Measurements from ENCODE around the gene SFT2D2. TPM values are rescaled to one million over a fixed set of nuclear protein-coding genes. Genes with fewer than 3 reads are reported as not detected.

SFT2D2 gene
- total RNA-seq, 3 donors from 2014 or later (not counting 1 experiment from before 2014, with no cell fraction given), result 91.8 to 118 (median 116) TPM

- Histone ChIP-seq H3K27me3 (ENCODE audit: control insufficient read depth, insufficient read depth, low read length) (no peaks in the 10 kb centered on the region), H3K4me1 (ENCODE audit: control insufficient read depth, insufficient read depth, low read length) (peaks cover 6% of the 10 kb centered on the region), H3K9me3 (ENCODE audit: control insufficient read depth, insufficient read depth, low read length) (no peaks in the 10 kb centered on the region), H3K4me3 (ENCODE audit: low read length) (no peak overlapping the region), H3K27ac (ENCODE audit: low read length) (no peak overlapping the region), H3K36me3 (ENCODE audit: control insufficient read depth, insufficient read depth, low read length) (no peaks in the 10 kb centered on the region)
- TF ChIP-seq, protein P1, sequence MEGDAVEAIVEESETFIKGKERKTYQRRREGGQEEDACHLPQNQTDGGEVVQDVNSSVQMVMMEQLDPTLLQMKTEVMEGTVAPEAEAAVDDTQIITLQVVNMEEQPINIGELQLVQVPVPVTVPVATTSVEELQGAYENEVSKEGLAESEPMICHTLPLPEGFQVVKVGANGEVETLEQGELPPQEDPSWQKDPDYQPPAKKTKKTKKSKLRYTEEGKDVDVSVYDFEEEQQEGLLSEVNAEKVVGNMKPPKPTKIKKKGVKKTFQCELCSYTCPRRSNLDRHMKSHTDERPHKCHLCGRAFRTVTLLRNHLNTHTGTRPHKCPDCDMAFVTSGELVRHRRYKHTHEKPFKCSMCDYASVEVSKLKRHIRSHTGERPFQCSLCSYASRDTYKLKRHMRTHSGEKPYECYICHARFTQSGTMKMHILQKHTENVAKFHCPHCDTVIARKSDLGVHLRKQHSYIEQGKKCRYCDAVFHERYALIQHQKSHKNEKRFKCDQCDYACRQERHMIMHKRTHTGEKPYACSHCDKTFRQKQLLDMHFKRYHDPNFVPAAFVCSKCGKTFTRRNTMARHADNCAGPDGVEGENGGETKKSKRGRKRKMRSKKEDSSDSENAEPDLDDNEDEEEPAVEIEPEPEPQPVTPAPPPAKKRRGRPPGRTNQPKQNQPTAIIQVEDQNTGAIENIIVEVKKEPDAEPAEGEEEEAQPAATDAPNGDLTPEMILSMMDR (IDR thresholded peaks at IDR 0.05), result no peak
- ATAC-seq (no peak), DNase-seq (no peak)
- 82% methylated on average over 6 of the region's 6 CpGs for WGBS (ENCODE audit: insufficient coverage)
- peaks cover 7 to 10% of the 10 kb centered on the region in 2 donors for H3K4me1 Mint-ChIP-seq
- H3K27me3 Mint-ChIP-seq (ENCODE audit: low read depth in 2 of 2), result no peaks in the 10 kb centered on the region
- no peak overlapping the region for H3K4me3 Mint-ChIP-seq
- H3K9me3 Mint-ChIP-seq, result no peaks in the 10 kb centered on the region
- intact Hi-C loops (cut with micrococcal nuclease), result no loop called here
- H3K27ac Mint-ChIP-seq, result no peak overlapping the region
- no peaks in the 10 kb centered on the region for H3K36me3 Mint-ChIP-seq
These were observed 5.3 kb upstream of the SFT2D2 start for GRCh38 chr1:168220470-168220871.

DNA sequence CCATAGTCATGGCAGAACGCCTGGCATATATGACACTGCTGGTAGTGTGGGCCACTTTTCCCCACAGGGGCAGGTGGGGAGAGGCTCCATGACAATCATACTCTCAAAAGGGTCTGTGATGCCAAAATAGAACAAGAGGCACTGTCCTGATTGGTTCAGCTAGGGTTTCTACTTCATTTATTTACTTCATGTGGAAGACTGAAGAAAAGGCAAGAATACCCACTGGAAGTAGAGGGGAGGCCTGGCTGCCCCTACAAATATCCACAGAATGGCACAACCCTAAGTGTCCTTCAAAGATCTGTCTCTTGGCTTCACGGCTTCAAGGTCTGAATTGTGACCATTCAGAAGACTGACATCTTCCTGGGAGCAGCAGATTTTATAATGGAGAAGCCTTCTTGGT, 4.5 kb upstream of the SFT2D2 start:
- no peak overlapping the region for H3K4me3 ChIP-seq (ENCODE audit: low read length)
- TF ChIP-seq, protein P1 (IDR thresholded peaks at IDR 0.05), result no peak
- no peaks in the 10 kb centered on the region for H3K27me3 Mint-ChIP-seq (ENCODE audit: low read depth in 2 of 2)
- no peak for ATAC-seq
- H3K27me3 ChIP-seq (ENCODE audit: control insufficient read depth, insufficient read depth, low read length), result no peaks in the 10 kb centered on the region
- H3K27ac Mint-ChIP-seq, result no peak overlapping the region
- H3K9me3 Mint-ChIP-seq, result no peaks in the 10 kb centered on the region
- no peak for DNase-seq
- peaks cover 8% of the 10 kb centered on the region for H3K4me1 ChIP-seq (ENCODE audit: control insufficient read depth, insufficient read depth, low read length)
- whole genome bisulfite sequencing (ENCODE audit: insufficient coverage), result 100% methylated on average over 2 of the region's 2 CpGs
- peaks cover 10 to 12% of the 10 kb centered on the region in 2 donors for H3K4me1 Mint-ChIP-seq
- H3K27ac ChIP-seq (ENCODE audit: low read length), result no peak overlapping the region
- no peaks in the 10 kb centered on the region for H3K9me3 ChIP-seq (ENCODE audit: control insufficient read depth, insufficient read depth, low read length)
- no peak overlapping the region for H3K4me3 Mint-ChIP-seq
- H3K36me3 ChIP-seq (ENCODE audit: control insufficient read depth, insufficient read depth, low read length), result no peaks in the 10 kb centered on the region
- no peaks in the 10 kb centered on the region for H3K36me3 Mint-ChIP-seq
- intact Hi-C loops (cut with micrococcal nuclease), result no loop called here

- no peaks in the 10 kb centered on the region for H3K36me3 ChIP-seq (ENCODE audit: control insufficient read depth, insufficient read depth, low read length)
- DNase-seq (no peak), ATAC-seq (no peak)
- H3K27me3 ChIP-seq (ENCODE audit: control insufficient read depth, insufficient read depth, low read length), result no peaks in the 10 kb centered on the region
- H3K27ac ChIP-seq (ENCODE audit: low read length), result no peak overlapping the region
- Mint-ChIP-seq H3K27ac (no peak overlapping the region), H3K27me3 (ENCODE audit: low read depth in 2 of 2) (no peaks in the 10 kb centered on the region), H3K9me3 (no peaks in the 10 kb centered on the region), H3K36me3 (no peaks in the 10 kb centered on the region), H3K4me1 (peaks cover 29 to 31% of the 10 kb centered on the region in 2 donors), H3K4me3 (no peak overlapping the region)
- intact Hi-C loops (cut with micrococcal nuclease), result no loop called here
- TF ChIP-seq, protein P1 (IDR thresholded peaks at IDR 0.05), result no peak
- peaks cover 21% of the 10 kb centered on the region for H3K4me1 ChIP-seq (ENCODE audit: control insufficient read depth, insufficient read depth, low read length)
- H3K9me3 ChIP-seq (ENCODE audit: control insufficient read depth, insufficient read depth, low read length), result no peaks in the 10 kb centered on the region
- H3K4me3 ChIP-seq (ENCODE audit: low read length), result no peak overlapping the region
These were observed 2.5 kb upstream of the SFT2D2 start for GRCh38 chr1:168223261-168223660.

- no peaks in the 10 kb centered on the region for H3K36me3 ChIP-seq (ENCODE audit: control insufficient read depth, insufficient read depth, low read length)
- Mint-ChIP-seq H3K4me3 (no peak overlapping the region), H3K4me1 (peaks cover 35 to 38% of the 10 kb centered on the region in 2 donors), H3K9me3 (no peaks in the 10 kb centered on the region), H3K27ac (no peak overlapping the region), H3K27me3 (ENCODE audit: low read depth in 2 of 2) (no peaks in the 10 kb centered on the region), H3K36me3 (no peaks in the 10 kb centered on the region)
- H3K27me3 ChIP-seq (ENCODE audit: control insufficient read depth, insufficient read depth, low read length), result no peaks in the 10 kb centered on the region
- H3K4me3 ChIP-seq (ENCODE audit: low read length), result no peak overlapping the region
- TF ChIP-seq, protein P1 (IDR thresholded peaks at IDR 0.05), result no peak
- ATAC-seq (no peak), DNase-seq (no peak)
- no peak overlapping the region for H3K27ac ChIP-seq (ENCODE audit: low read length)
- H3K9me3 ChIP-seq (ENCODE audit: control insufficient read depth, insufficient read depth, low read length), result no peaks in the 10 kb centered on the region
- H3K4me1 ChIP-seq (ENCODE audit: control insufficient read depth, insufficient read depth, low read length), result peaks cover 24% of the 10 kb centered on the region
- intact Hi-C loops (cut with micrococcal nuclease), result no loop called here
These were observed 1.9 kb upstream of the SFT2D2 start for GRCh38 chr1:168223681-168224540.
